HL-60 (cell line): ENCODE results near the gene SPHK1.

ENCODE experiments used
- DNase-seq, 2 experiments: peaks; one replicate each; pipeline ENCODE4 v3.0.0-alpha.2; 2010 to 2020; ENCODE audit warnings: low read depth in 1 of 2, low spot score in 1 of 2
- H3K27ac ChIP-seq: fragments of 250-450 bp; sonication (Bioruptor Pico); replicated peaks from 2 replicates; pipeline ENCODE4 v1.5.1; 2020; ENCODE audit warnings: mild to moderate bottlenecking, moderate library complexity
- H3K27me3 ChIP-seq: fragments of 250-450 bp; sonication (Bioruptor Pico); 2 replicates; pipeline ENCODE4 v1.5.1; 2021; ENCODE audit warnings: mild to moderate bottlenecking, moderate library complexity; ENCODE audit not compliant: insufficient read depth, poor library complexity, severe bottlenecking
- H3K4me3 ChIP-seq: replicated peaks from 2 replicates; pipeline ENCODE4 v1.5.1; 2011; ENCODE audit warnings: mild to moderate bottlenecking, control low read depth, low read length; ENCODE audit not compliant: insufficient read depth
- CTCF ChIP-seq: IDR thresholded peaks from one replicate; pipeline ENCODE4 v1.5.1; 2011; ENCODE audit warnings: low read length, control low read depth, inconsistent platforms; ENCODE audit not compliant: insufficient read depth
- GABPA ChIP-seq: IDR thresholded peaks from 2 replicates; pipeline ENCODE4 v1.6.1; 2012; ENCODE audit warnings: low read depth
- POLR2AphosphoS5 ChIP-seq: IDR thresholded peaks from 2 replicates; pipeline ENCODE4 v1.6.1; 2012; ENCODE audit warnings: low read depth
- REST ChIP-seq: IDR thresholded peaks from 2 replicates; pipeline ENCODE4 v1.6.1; 2012; ENCODE audit warnings: low read depth; ENCODE audit not compliant: insufficient replicate concordance
- SPI1 ChIP-seq: IDR thresholded peaks from 2 replicates; pipeline ENCODE4 v1.6.1; 2012; ENCODE audit warnings: low read depth, mild to moderate bottlenecking, borderline replicate concordance

Gene SPHK1

GRCh38 chr17:76385892-76386786, 1.7 kb downstream of the SPHK1 start:
- DNase-seq: peak in 1 of 2 experiments; percentile 86
- TF ChIP-seq CTCF (peak; percentile 79), GABPA (no peak)
- no peak overlapping the region for H3K27ac ChIP-seq
- H3K4me3 ChIP-seq: peak overlapping the region; percentile 58; the same call in 1 of the 2 replicates
- H3K27me3 ChIP-seq: peaks cover 7% of the 10 kb centered on the region

DNA sequence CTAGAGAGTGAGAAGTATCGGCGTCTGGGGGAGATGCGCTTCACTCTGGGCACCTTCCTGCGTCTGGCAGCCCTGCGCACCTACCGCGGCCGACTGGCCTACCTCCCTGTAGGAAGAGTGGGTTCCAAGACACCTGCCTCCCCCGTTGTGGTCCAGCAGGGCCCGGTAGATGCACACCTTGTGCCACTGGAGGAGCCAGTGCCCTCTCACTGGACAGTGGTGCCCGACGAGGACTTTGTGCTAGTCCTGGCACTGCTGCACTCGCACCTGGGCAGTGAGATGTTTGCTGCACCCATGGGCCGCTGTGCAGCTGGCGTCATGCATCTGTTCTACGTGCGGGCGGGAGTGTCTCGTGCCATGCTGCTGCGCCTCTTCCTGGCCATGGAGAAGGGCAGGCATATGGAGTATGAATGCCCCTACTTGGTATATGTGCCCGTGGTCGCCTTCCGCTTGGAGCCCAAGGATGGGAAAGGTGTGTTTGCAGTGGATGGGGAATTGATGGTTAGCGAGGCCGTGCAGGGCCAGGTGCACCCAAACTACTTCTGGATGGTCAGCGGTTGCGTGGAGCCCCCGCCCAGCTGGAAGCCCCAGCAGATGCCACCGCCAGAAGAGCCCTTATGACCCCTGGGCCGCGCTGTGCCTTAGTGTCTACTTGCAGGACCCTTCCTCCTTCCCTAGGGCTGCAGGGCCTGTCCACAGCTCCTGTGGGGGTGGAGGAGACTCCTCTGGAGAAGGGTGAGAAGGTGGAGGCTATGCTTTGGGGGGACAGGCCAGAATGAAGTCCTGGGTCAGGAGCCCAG, 2.8 kb downstream of the SPHK1 start:
- Histone ChIP-seq H3K27ac (no peak overlapping the region), H3K4me3 (no peak overlapping the region), H3K27me3 (peaks cover 7% of the 10 kb centered on the region)
- DNase-seq: no peak
- TF ChIP-seq POLR2AphosphoS5 (no peak), SPI1 (no peak), GABPA (no peak), REST (no peak), CTCF (no peak)

- DNase-seq: no peak
- H3K27ac ChIP-seq: no peak overlapping the region
These were observed 4.8 kb downstream of the SPHK1 start for GRCh38 chr17:76388966-76389888.

More at GRCh38 chr17:76388966-76389888, 4.8 kb downstream of the SPHK1 start:
- TF ChIP-seq REST (no peak), SPI1 (no peak), POLR2AphosphoS5 (no peak), CTCF (no peak), GABPA (no peak)
- peaks cover 7% of the 10 kb centered on the region for H3K27me3 ChIP-seq
- no peak overlapping the region for H3K4me3 ChIP-seq
